Erythroblast (primary cell): ENCODE measurements around the gene HHIP.

Source experiments
- GATA1 ChIP-seq: IDR thresholded peaks from 2 replicates; pipeline ENCODE4 v1.6.1; 2011; ENCODE audit warnings: low read depth, mild to moderate bottlenecking, control low read depth, low read length, moderate library complexity
- POLR2A ChIP-seq: IDR thresholded peaks from 2 replicates; pipeline ENCODE4 v1.6.1; 2011; ENCODE audit warnings: mild to moderate bottlenecking, low read length

DNA sequence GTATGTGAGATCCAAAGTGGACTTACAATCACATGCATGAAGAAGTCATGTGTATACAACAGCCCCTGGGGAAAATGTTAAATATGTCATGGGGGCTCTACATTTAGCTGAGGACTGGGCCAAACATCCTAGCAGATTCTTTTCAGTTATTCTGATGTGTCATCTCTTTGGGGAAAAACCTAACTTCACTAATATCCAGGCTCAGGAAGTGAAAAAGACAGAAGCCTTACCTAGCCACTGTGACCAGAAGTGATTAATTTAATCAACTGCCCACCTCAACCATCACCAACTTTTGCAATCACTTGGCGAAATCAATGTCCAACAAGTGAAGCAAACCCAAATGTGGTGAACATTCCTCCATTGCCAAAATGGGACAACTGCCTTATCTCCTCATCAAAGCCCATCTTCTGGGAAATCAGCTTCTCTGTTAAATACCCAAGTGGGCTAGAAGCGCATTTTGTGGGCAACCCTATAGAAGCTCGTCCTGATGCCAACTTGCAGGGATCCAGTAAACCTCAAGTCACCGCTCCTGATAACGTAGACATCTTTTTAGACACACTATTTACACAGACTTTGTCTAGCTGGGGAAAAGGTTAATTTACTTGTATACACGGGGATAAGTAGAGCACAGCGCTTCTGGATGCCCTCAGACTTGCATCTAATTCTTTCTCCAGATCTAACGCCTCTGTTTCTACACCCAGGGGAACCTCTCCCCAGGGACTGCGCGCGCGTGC lies 1.4 kb upstream of the HHIP start:
- TF ChIP-seq POLR2A (no peak), GATA1 (no peak)
